LHCN-M2 (cell line): Measurements from ENCODE around the gene NBPF12. TPM values are rescaled to one million over a fixed set of nuclear protein-coding genes. Genes with fewer than 3 reads are reported as not detected.
A peak's percentile ranks its signal among the peaks of the same experiment; 100 is the strongest.
"Not testable (repeated sequence)": the region's sequence is repeated elsewhere in the genome, so short reads cannot be mapped to it uniquely, and the experiment has no call there.

Experiments
- DNase-seq: peaks from one replicate; pipeline ENCODE4 v3.0.0-alpha.2; 2012; ENCODE audit warnings: low read depth
- polyA plus RNA-seq: library from polyadenylated mRNA; unstranded; fragments of >200 nt; gene quantifications from one replicate; pipeline ENCODE4 v1.2.1, GENCODE V29; 2012; ENCODE audit warnings: missing spikeins
- total RNA-seq: library from RNA; depleted of rRNA; stranded (reverse); fragments of >200 nt; gene quantifications from 2 replicates; pipeline ENCODE4 v1.2.3, GENCODE V29; 2014; rRNA removed

The NBPF12 gene
- total RNA-seq = 3.6 and 4.9 TPM in 2 replicates
- 2.4 TPM for polyA plus RNA-seq

GRCh38 chr1:146938242-146938902, at the start of gene NBPF12:
Gene NBPF12 (plus strand): TSS chr1:146938324. CDS start chr1:146960144, 21,820 bp downstream.
- DNase-seq = peak; percentile 75

GRCh38 chr1:146891355-146891754, 46.8 kb upstream of the NBPF12 start:
- DNase-seq = not testable (repeated sequence)

GRCh38 chr1:146892331-146892730, 45.8 kb upstream of the NBPF12 start:
- not testable (repeated sequence) for DNase-seq

- not testable (repeated sequence) for DNase-seq
Observed at GRCh38 chr1:146907565-146908261, 30.4 kb upstream of the NBPF12 start.

GRCh38 chr1:146912975-146913374, 25.1 kb upstream of the NBPF12 start:
- not testable (repeated sequence) for DNase-seq

GRCh38 chr1:146920811-146921210, 17.3 kb upstream of the NBPF12 start:
- DNase-seq = not testable (repeated sequence)

- DNase-seq = not testable (repeated sequence)
Observed at GRCh38 chr1:146922614-146923013, 15.5 kb upstream of the NBPF12 start.

GRCh38 chr1:146924106-146924505, 14.0 kb upstream of the NBPF12 start:
- DNase-seq = not testable (repeated sequence)

- not testable (repeated sequence) for DNase-seq
Observed at GRCh38 chr1:146926413-146926812, 11.7 kb upstream of the NBPF12 start.

GRCh38 chr1:146930225-146930624, 7.9 kb upstream of the NBPF12 start:
- not testable (repeated sequence) for DNase-seq

GRCh38 chr1:146934390-146935223, 3.5 kb upstream of the NBPF12 start:
- not testable (repeated sequence) for DNase-seq

- not testable (repeated sequence) for DNase-seq
Observed at GRCh38 chr1:146937462-146937861, 662 bp upstream of the NBPF12 start.

- DNase-seq = peak; percentile 19
Observed at GRCh38 chr1:146938927-146939786, 1.0 kb downstream of the NBPF12 start.

GRCh38 chr1:146940293-146940692, 2.2 kb downstream of the NBPF12 start:
- DNase-seq = not testable (repeated sequence)

GRCh38 chr1:146943342-146943886, 5.3 kb downstream of the NBPF12 start:
- DNase-seq = not testable (repeated sequence)

GRCh38 chr1:146948127-146948526, 10.0 kb downstream of the NBPF12 start:
- not testable (repeated sequence) for DNase-seq

- DNase-seq = not testable (repeated sequence)
Observed at GRCh38 chr1:146964340-146964739, 26.2 kb downstream of the NBPF12 start.

- DNase-seq = not testable (repeated sequence)
Observed at GRCh38 chr1:146966351-146966750, 28.2 kb downstream of the NBPF12 start.

- not testable (repeated sequence) for DNase-seq
Observed at GRCh38 chr1:146970656-146971055, 32.5 kb downstream of the NBPF12 start.

GRCh38 chr1:146972681-146973080, 34.6 kb downstream of the NBPF12 start:
- DNase-seq = not testable (repeated sequence)
